ENCODE measurements around the gene ADCY5. TPM values are rescaled to one million over a fixed set of nuclear protein-coding genes. Genes with fewer than 3 reads are reported as not detected.

Gene ADCY5
- total RNA-seq, 1 donor from 2014 or later = 6.8 TPM

DNA sequence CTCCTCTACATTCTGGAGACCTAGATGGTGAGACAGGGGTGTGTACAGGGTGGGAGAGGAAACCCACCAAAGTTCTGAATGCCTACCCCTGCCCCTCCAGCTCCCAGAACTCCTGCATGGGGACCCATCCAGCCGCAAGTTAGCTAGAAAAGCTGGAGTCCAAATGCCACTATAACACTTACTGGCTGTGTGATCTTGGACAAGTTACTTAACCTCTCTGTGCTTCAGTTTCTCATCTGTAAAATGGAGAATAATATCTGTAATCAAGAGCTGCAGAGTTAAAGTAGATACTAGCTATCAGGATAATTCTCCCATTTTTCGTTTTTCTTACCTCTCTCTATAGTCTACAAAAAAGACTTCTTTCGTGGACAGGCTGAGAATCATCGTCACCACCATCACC, 63.4 kb downstream of the ADCY5 start:
- no peaks in the 10 kb centered on the region for H3K9me3 ChIP-seq (ENCODE audit: control insufficient read depth in 3 of 3, low read length in 3 of 3)
- no peaks in the 10 kb centered on the region for H3K36me3 ChIP-seq (ENCODE audit: control insufficient read depth in 3 of 3, insufficient read depth in 3 of 3, low read length in 3 of 3)
- peaks cover 17 to 36% (median 18%) of the 10 kb centered on the region in 3 donors for H3K4me1 ChIP-seq (ENCODE audit: control insufficient read depth in 3 of 3, insufficient read depth in 3 of 3, low read length in 3 of 3)
- no peak overlapping the region for H3K9ac ChIP-seq (ENCODE audit: low read depth in 1 of 3, low read length in 3 of 3)
- no peak overlapping the region for H3K4me3 ChIP-seq (ENCODE audit: low read length in 3 of 3)
- no peak overlapping the region for H3K27ac ChIP-seq (ENCODE audit: low read depth, low read length)
- no peaks in the 10 kb centered on the region for H3K27me3 ChIP-seq (ENCODE audit: control insufficient read depth in 3 of 3, insufficient read depth in 3 of 3, low read length in 3 of 3)

DNA sequence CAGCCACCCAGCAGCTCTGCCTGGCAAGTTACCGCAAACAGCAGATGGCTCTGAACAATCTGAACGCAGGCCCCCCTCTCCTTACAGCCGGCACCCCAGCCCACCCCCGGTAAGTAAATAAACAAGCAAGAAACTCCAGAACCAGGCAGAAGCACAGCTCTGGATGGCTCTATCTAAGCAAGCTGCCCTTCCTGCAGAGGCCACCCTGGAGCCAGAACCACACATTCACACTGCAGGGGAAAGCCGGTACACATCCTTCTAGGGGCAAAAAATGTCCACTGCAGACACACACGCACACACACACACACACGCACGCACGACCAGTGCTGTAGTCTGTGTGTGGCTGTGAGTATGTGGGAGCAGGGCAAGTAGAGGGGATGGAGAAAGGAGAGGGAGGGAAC, 63.9 kb downstream of the ADCY5 start:
- Histone ChIP-seq H3K27ac (ENCODE audit: low read depth, low read length) (no peak overlapping the region), H3K4me3 (ENCODE audit: low read length in 3 of 3) (no peak overlapping the region), H3K9ac (ENCODE audit: low read depth in 1 of 3, low read length in 3 of 3) (no peak overlapping the region), H3K4me1 (ENCODE audit: control insufficient read depth in 3 of 3, insufficient read depth in 3 of 3, low read length in 3 of 3) (peaks cover 17 to 33% (median 18%) of the 10 kb centered on the region in 3 donors), H3K27me3 (ENCODE audit: control insufficient read depth in 3 of 3, insufficient read depth in 3 of 3, low read length in 3 of 3) (no peaks in the 10 kb centered on the region), H3K36me3 (ENCODE audit: control insufficient read depth in 3 of 3, insufficient read depth in 3 of 3, low read length in 3 of 3) (no peaks in the 10 kb centered on the region), H3K9me3 (ENCODE audit: control insufficient read depth in 3 of 3, low read length in 3 of 3) (no peaks in the 10 kb centered on the region)

DNA sequence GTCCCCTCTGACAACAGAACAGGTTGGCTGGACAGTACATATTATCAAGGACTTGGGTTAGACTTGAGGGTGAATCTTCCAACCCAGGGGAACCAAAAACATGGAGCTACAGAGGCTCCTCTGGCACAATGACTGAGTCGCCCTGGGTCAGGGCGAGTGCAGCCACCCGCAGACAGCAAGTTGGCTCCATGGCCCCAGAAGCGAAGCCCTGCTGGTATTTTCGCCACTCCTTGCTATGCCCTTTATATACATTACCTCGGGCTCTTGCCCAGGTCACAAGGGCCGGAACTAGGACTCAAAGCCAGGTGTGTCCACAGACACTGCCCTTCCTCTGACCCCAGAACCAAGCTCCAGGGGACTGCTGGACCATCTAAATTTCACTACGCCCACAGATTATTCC, 64.6 kb downstream of the ADCY5 start:
- H3K4me1 ChIP-seq (ENCODE audit: control insufficient read depth in 3 of 3, insufficient read depth in 3 of 3, low read length in 3 of 3) = peaks cover 15 to 28% (median 18%) of the 10 kb centered on the region in 3 donors

DNA sequence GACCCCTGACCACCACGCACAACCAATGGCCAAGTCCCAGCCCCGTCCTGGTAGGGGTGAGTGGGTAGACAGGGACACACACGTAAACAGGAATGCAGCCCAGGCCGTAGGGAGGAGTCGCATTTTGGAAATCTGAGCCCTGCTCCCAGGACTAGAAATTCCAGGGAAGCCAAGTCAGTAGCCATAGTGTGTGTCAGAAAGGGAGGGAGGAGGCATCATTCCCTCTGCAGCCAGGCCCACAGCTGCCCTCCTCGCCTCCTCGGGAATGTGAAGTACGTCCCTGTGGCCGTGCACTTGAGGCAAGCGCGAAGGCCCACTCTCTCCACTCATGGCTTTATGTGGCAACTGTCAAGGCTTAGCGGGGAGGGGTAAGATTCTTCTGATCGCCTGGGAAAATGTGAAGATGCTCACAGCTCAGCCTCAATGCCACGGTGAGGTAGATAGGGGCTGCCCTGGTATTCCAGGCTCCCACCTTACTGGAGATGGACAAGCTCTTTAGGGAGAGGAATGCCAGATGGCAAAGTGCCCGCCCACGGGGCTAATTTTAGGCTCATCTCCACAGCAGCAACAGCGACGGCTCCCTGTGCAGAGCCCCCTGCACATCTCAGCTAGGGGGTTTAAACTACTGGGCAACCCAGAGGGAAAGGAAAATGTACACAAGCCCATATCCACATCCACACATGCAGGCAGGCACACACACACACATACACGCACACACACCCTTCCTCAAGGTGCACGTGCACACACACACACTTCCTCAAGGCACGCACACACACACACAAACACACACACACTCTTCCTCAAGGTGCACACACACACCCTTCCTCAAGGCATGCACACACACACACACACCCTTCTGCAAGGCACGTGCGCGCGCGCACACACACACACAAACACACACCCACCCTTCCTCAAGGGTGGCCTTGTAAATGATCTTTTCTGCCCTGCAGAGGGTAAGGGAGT, 65.5 kb downstream of the ADCY5 start:
- H3K36me3 ChIP-seq (ENCODE audit: control insufficient read depth in 3 of 3, insufficient read depth in 3 of 3, low read length in 3 of 3) = no peaks in the 10 kb centered on the region
- H3K9me3 ChIP-seq (ENCODE audit: control insufficient read depth in 3 of 3, low read length in 3 of 3) = no peaks in the 10 kb centered on the region
- H3K4me3 ChIP-seq (ENCODE audit: low read length in 3 of 3) = no peak overlapping the region
- H3K27ac ChIP-seq (ENCODE audit: low read depth, low read length) = no peak overlapping the region
- H3K9ac ChIP-seq (ENCODE audit: low read depth in 1 of 3, low read length in 3 of 3) = no peak overlapping the region
- no peaks in the 10 kb centered on the region for H3K27me3 ChIP-seq (ENCODE audit: control insufficient read depth in 3 of 3, insufficient read depth in 3 of 3, low read length in 3 of 3)
- H3K4me1 ChIP-seq (ENCODE audit: control insufficient read depth in 3 of 3, insufficient read depth in 3 of 3, low read length in 3 of 3) = peaks cover 15 to 24% (median 18%) of the 10 kb centered on the region in 3 donors

More for the DNA sequence above, 64.6 kb downstream of the ADCY5 start:
- Histone ChIP-seq H3K27me3 (ENCODE audit: control insufficient read depth in 3 of 3, insufficient read depth in 3 of 3, low read length in 3 of 3) (no peaks in the 10 kb centered on the region), H3K27ac (ENCODE audit: low read depth, low read length) (no peak overlapping the region), H3K9ac (ENCODE audit: low read depth in 1 of 3, low read length in 3 of 3) (no peak overlapping the region), H3K4me3 (ENCODE audit: low read length in 3 of 3) (no peak overlapping the region), H3K36me3 (ENCODE audit: control insufficient read depth in 3 of 3, insufficient read depth in 3 of 3, low read length in 3 of 3) (no peaks in the 10 kb centered on the region), H3K9me3 (ENCODE audit: control insufficient read depth in 3 of 3, low read length in 3 of 3) (no peaks in the 10 kb centered on the region)

DNA sequence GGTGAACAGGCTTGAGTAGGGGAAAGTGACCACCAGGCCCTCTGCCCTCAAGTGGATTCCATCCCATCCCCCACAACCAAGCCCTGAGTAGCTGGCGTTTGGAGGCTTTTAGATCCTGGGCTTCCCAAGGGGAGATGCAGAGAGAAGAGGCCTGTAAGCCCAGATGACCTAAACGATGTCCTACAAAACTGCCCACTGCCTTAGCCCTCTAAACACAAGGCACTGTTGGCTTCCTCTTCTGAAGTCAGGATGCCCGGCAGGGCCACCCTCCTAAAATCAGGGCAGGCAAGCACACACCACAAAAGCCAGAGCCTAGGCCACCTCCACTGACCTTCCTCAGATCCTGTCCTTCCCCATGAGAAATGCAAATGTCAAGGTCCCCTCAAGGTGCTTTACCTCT, 68.6 kb downstream of the ADCY5 start:
- H3K27ac ChIP-seq (ENCODE audit: low read depth, low read length) = no peak overlapping the region
- H3K36me3 ChIP-seq (ENCODE audit: control insufficient read depth in 3 of 3, insufficient read depth in 3 of 3, low read length in 3 of 3) = no peaks in the 10 kb centered on the region
- H3K4me1 ChIP-seq (ENCODE audit: control insufficient read depth in 3 of 3, insufficient read depth in 3 of 3, low read length in 3 of 3) = peaks cover 9 to 13% (median 9%) of the 10 kb centered on the region in 3 donors

DNA sequence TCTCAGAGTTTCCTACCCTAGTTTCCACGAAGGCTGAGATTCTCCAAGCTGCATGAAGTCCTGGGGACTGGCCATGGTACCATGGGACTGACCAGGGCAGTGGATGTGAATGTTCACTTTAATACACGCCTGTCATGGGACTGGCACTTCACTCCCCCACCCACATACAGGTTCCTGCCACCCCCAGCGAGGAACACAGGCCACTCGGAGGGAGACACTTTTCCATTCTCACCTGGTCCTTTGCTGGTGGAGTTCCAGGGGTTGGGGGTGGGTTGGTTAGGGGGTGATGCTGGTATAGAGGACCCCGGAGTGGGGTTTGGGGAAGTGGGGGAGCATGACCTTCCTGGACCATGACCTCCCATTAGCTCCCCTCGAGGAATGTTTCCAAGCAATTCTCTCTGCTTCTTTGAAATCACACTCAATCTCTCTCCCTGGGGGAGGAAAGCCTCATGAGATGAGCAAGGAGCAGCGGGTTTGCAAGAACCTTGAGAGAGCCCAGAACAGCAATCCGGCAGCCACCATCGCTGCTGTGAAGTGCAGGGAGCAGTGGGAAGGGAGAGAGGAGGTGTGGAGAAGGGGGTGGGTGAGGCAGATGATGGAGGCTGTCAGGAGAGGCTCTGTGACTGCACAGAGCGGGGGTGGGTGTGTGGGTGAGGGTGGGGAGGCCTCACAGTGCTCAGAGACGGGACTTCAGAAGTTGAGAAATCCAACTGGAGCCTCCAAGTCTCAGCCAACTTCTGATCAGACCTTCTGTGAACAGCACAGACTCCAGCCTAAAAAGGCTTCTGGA, 69.7 kb downstream of the ADCY5 start:
- H3K9ac ChIP-seq (ENCODE audit: low read depth in 1 of 3, low read length in 3 of 3) = no peak overlapping the region
- peaks cover 9 to 10% (median 9%) of the 10 kb centered on the region in 3 donors for H3K4me1 ChIP-seq (ENCODE audit: control insufficient read depth in 3 of 3, insufficient read depth in 3 of 3, low read length in 3 of 3)
- no peak overlapping the region for H3K27ac ChIP-seq (ENCODE audit: low read depth, low read length)
- H3K4me3 ChIP-seq (ENCODE audit: low read length in 3 of 3) = no peak overlapping the region
- H3K27me3 ChIP-seq (ENCODE audit: control insufficient read depth in 3 of 3, insufficient read depth in 3 of 3, low read length in 3 of 3) = peaks cover 0 to 3% (median 0%) of the 10 kb centered on the region in 3 donors
- no peaks in the 10 kb centered on the region for H3K9me3 ChIP-seq (ENCODE audit: control insufficient read depth in 3 of 3, low read length in 3 of 3)
- H3K36me3 ChIP-seq (ENCODE audit: control insufficient read depth in 3 of 3, insufficient read depth in 3 of 3, low read length in 3 of 3) = no peaks in the 10 kb centered on the region

More for the DNA sequence above, 68.6 kb downstream of the ADCY5 start:
- no peak overlapping the region for H3K9ac ChIP-seq (ENCODE audit: low read depth in 1 of 3, low read length in 3 of 3)
- H3K27me3 ChIP-seq (ENCODE audit: control insufficient read depth in 3 of 3, insufficient read depth in 3 of 3, low read length in 3 of 3) = peaks cover 0 to 3% (median 0%) of the 10 kb centered on the region in 3 donors
- H3K4me3 ChIP-seq (ENCODE audit: low read length in 3 of 3) = no peak overlapping the region
- no peaks in the 10 kb centered on the region for H3K9me3 ChIP-seq (ENCODE audit: control insufficient read depth in 3 of 3, low read length in 3 of 3)

DNA sequence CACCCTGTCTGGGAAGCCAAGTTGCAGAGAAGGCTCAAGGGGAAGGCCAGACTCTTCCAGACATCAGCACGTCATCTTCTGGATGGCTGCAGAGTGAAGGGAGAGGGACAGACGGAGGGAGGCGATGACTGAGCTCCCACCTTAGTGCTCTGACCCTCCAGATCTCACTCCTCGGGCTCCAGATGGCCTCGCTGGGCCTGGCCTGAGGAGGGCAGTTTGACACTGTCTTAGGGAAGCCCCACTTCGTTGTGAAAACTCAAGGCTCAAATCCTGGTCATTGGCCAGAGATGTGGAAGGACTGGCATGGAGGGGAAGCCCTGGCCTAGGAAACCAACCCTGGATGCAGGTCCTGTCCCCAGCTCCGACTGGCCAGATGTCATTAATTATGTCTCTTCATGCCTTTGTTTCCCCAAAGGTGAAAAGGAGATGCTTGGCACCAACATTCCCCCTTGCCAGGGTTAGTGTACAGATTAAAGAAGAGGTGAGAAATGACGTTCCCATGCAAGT, 70.4 kb downstream of the ADCY5 start:
- H3K27ac ChIP-seq (ENCODE audit: low read depth, low read length) = no peak overlapping the region
- H3K36me3 ChIP-seq (ENCODE audit: control insufficient read depth in 3 of 3, insufficient read depth in 3 of 3, low read length in 3 of 3) = no peaks in the 10 kb centered on the region
- H3K27me3 ChIP-seq (ENCODE audit: control insufficient read depth in 3 of 3, insufficient read depth in 3 of 3, low read length in 3 of 3) = peaks cover 0 to 3% (median 0%) of the 10 kb centered on the region in 3 donors
- no peaks in the 10 kb centered on the region for H3K9me3 ChIP-seq (ENCODE audit: control insufficient read depth in 3 of 3, low read length in 3 of 3)
- no peak overlapping the region for H3K4me3 ChIP-seq (ENCODE audit: low read length in 3 of 3)
- no peak overlapping the region for H3K9ac ChIP-seq (ENCODE audit: low read depth in 1 of 3, low read length in 3 of 3)
- peaks cover 4 to 7% (median 5%) of the 10 kb centered on the region in 3 donors for H3K4me1 ChIP-seq (ENCODE audit: control insufficient read depth in 3 of 3, insufficient read depth in 3 of 3, low read length in 3 of 3)

DNA sequence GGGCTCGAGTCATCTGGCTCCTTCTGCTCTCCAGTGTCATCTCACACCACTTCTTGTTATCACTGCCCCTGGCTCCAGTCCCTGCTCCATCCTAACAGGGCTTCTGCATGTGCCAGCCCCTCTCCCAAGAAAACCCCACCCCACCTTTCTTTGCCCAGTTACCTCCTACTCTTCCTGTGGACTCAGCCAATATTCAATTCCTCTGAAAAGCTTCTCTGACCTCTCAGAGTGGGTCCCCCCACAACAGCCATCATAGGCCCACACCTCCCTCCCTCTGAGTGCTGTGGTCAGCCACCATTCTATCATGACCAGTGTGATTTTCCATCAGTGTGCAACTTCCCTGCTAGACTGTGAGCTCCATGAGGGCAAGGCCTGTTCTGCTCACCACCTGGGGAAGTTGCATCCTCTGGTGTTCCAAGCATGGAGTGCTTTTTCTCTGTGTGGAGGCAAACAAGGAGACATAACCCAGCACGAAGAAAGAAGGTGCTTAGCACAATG, 71.6 kb downstream of the ADCY5 start:
- no peaks in the 10 kb centered on the region for H3K36me3 ChIP-seq (ENCODE audit: control insufficient read depth in 3 of 3, insufficient read depth in 3 of 3, low read length in 3 of 3)
- peaks cover 0 to 3% (median 3%) of the 10 kb centered on the region in 3 donors for H3K27me3 ChIP-seq (ENCODE audit: control insufficient read depth in 3 of 3, insufficient read depth in 3 of 3, low read length in 3 of 3)
- H3K27ac ChIP-seq (ENCODE audit: low read depth, low read length) = no peak overlapping the region
- no peak overlapping the region for H3K4me3 ChIP-seq (ENCODE audit: low read length in 3 of 3)
- no peak overlapping the region for H3K9ac ChIP-seq (ENCODE audit: low read depth in 1 of 3, low read length in 3 of 3)
- peaks cover 0 to 4% (median 0%) of the 10 kb centered on the region in 3 donors for H3K4me1 ChIP-seq (ENCODE audit: control insufficient read depth in 3 of 3, insufficient read depth in 3 of 3, low read length in 3 of 3)
- no peaks in the 10 kb centered on the region for H3K9me3 ChIP-seq (ENCODE audit: control insufficient read depth in 3 of 3, low read length in 3 of 3)

DNA sequence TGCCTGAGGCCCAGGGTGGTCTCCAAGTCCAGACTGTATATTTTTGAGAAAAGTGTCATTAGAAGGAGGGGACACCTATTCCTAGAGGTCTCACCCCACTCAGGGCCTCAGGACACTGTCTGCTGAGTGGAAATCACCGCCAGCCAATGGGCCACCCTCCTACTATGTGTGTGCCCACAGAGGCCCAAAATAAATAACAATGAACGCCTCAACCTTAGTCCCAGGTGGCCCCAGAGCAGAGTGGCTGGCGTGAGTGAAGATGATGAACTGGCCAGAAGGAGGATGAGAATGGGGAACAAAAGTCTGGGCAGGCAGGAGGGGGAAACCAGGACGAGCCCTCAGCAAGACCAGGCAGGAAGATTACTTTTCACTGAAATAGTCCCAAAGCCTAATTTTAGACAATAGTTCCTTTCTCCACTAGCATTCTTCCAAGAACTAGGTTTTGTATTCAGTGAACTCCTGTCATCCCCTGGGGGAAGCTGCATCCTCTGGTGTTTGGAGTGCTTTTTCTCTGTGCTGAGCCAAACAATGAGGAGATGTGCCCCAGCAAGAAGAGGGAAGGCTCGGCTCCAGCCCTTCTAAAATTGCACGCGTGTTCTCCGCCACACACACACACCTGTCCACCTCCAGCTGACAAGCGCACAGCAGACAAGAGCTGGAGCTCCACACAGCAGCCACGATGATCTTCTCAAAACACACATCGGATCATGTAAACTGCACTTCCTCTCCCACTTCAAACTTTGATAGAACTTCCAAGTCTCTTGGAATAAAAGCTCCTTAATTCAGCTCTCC, 72.2 kb downstream of the ADCY5 start:
- H3K4me3 ChIP-seq (ENCODE audit: low read length in 3 of 3) = no peak overlapping the region
- no peaks in the 10 kb centered on the region for H3K9me3 ChIP-seq (ENCODE audit: control insufficient read depth in 3 of 3, low read length in 3 of 3)
- H3K36me3 ChIP-seq (ENCODE audit: control insufficient read depth in 3 of 3, insufficient read depth in 3 of 3, low read length in 3 of 3) = no peaks in the 10 kb centered on the region
- no peak overlapping the region for H3K27ac ChIP-seq (ENCODE audit: low read depth, low read length)
- peaks cover 0 to 7% (median 0%) of the 10 kb centered on the region in 3 donors for H3K4me1 ChIP-seq (ENCODE audit: control insufficient read depth in 3 of 3, insufficient read depth in 3 of 3, low read length in 3 of 3)
- H3K27me3 ChIP-seq (ENCODE audit: control insufficient read depth in 3 of 3, insufficient read depth in 3 of 3, low read length in 3 of 3) = peaks cover 0 to 3% (median 3%) of the 10 kb centered on the region in 3 donors
- no peak overlapping the region for H3K9ac ChIP-seq (ENCODE audit: low read depth in 1 of 3, low read length in 3 of 3)

All from skeletal muscle tissue (tissue), 4 donors.